Lower leg skin (tissue), 4 donors: ENCODE measurements around the gene OR5AU1. TPM values are rescaled to one million over a fixed set of nuclear protein-coding genes. Genes with fewer than 3 reads are reported as not detected.
A peak's percentile ranks its signal among the peaks of the same experiment; 100 is the strongest.

Experiments used
- DNase-seq, 2 donors: peaks; one replicate each; pipeline ENCODE4 v3.0.0-alpha.2; 2019; ENCODE audit warnings: low spot score in 2 of 2
- H3K4me3 ChIP-seq: fragments of 200-600 bp; sonication (generic); 2 replicates; pipeline ENCODE4 v1.5.1; 2017; ENCODE audit warnings: mild to moderate bottlenecking, low read depth; ENCODE audit not compliant: poor library complexity, severe bottlenecking
- CTCF ChIP-seq, 3 donors: fragments of 450-650 bp; IDR thresholded peaks; one replicate each; pipeline ENCODE4 v1.5.1; 2016; ENCODE audit warnings: antibody characterized with exemption in 3 of 3, mild to moderate bottlenecking in 3 of 3, moderate library complexity in 2 of 3
- POLR2A ChIP-seq, 2 donors: fragments of 450-650 bp; IDR thresholded peaks; one replicate each; pipeline ENCODE4 v1.6.1; 2016 to 2017; ENCODE audit warnings: antibody characterized with exemption in 2 of 2, mild to moderate bottlenecking in 1 of 2, moderate library complexity in 1 of 2
- WGBS, 2 donors: methylation state at CpG; one replicate each; pipeline ENCODE4 v1.1.5; 2018; 5-methylcytosine and 5-hydroxymethylcytosine counted together
- intact Hi-C: fragments of 100-400 bp; cut with DNase I; formaldehyde crosslinking; loops from one replicate; pipeline ENCODE4 v1.15.0; 2023; ENCODE audit warnings: low total_unique reads
- total RNA-seq, 4 donors: library from RNA; depleted of rRNA; stranded (reverse); fragments of >200 nt; gene quantifications; one replicate each; pipeline ENCODE4 v1.1.0, GENCODE V29; 2016

The OR5AU1 gene
- total RNA-seq, 4 donors from 2014 or later, result 0.17 TPM; not detected in 3

- no peak for DNase-seq
- no peak overlapping the region for H3K4me3 ChIP-seq
- intact Hi-C loops, result no loop called here
- WGBS, 2 donors, result 78 to 87% methylated on average over 7 of the region's 7 CpGs
- no peak for TF ChIP-seq POLR2A (IDR thresholded peaks at IDR 0.05)
- no peak for TF ChIP-seq CTCF (IDR thresholded peaks at IDR 0.05)
Observed at GRCh38 chr14:21192875-21193535, 37.1 kb upstream of the OR5AU1 start.

- no peak overlapping the region for H3K4me3 ChIP-seq
- 0 to 29% methylated on average over 1 of the region's 1 CpG for WGBS, 2 donors
- no peak for DNase-seq
- intact Hi-C loops, result no loop called here
- no peak for TF ChIP-seq POLR2A (IDR thresholded peaks at IDR 0.05)
- TF ChIP-seq CTCF (IDR thresholded peaks at IDR 0.05), result no peak
Observed at GRCh38 chr14:21192447-21192822, 36.6 kb upstream of the OR5AU1 start.

- intact Hi-C loops, result no loop called here
- H3K4me3 ChIP-seq, result no peak overlapping the region
- peak; percentile 42 to 91 for DNase-seq
- WGBS, 2 donors, result 5 to 10% methylated on average over 17 to 19 of the region's 19 CpGs
- TF ChIP-seq CTCF (IDR thresholded peaks at IDR 0.05) (no peak), POLR2A (IDR thresholded peaks at IDR 0.05) (no peak)
Observed at GRCh38 chr14:21191809-21192446, 36.1 kb upstream of the OR5AU1 start.

GRCh38 chr14:21191261-21191808, 35.5 kb upstream of the OR5AU1 start:
- WGBS, 2 donors, result 84 to 91% methylated on average over 7 of the region's 7 CpGs
- no peak for DNase-seq
- TF ChIP-seq CTCF (IDR thresholded peaks at IDR 0.05) (no peak), POLR2A (IDR thresholded peaks at IDR 0.05) (no peak)
- intact Hi-C loops, result no loop called here
- no peak overlapping the region for H3K4me3 ChIP-seq

- 39 to 50% methylated on average over 5 of the region's 5 CpGs for WGBS, 2 donors
- intact Hi-C loops, result no loop called here
- no peak overlapping the region for H3K4me3 ChIP-seq
- no peak for TF ChIP-seq POLR2A (IDR thresholded peaks at IDR 0.05)
- no peak for TF ChIP-seq CTCF (IDR thresholded peaks at IDR 0.05)
- DNase-seq, result no peak
Observed at GRCh38 chr14:21185491-21185890, 29.6 kb upstream of the OR5AU1 start.
